ENCODE results near the gene FBXO44. TPM values are rescaled to one million over a fixed set of nuclear protein-coding genes. Genes with fewer than 3 reads are reported as not detected.

The FBXO44 gene
- polyA plus RNA-seq, 1 experiment, result 24.4 TPM

DNA sequence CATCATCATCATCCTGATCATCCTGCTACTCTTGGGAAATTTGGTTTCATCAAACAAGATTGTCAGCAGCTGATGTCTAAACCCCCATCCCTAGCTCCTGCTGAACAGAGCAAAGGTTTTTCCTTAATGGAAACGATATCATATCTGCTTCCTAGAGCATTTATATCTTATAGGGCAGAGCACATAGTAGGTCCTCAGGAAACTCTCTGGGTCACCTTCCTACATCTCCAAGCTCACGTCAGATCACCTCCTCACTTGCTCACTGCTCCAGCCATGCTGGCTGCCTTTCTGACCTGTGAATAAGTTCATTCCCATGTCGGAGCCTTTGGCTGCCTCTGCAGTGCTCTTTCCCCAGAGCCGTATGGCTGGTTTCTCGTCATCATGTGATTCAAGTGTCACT lies 10.9 kb upstream of the FBXO44 start:
- no peak for DNase-seq (ENCODE audit: low read depth)
- ChIA-PET POLR2A (no interaction called here), CTCF (interaction anchor here (0.6 to 11.6 kb wide), 16 partner anchors 9 to 607 kb away, joined by 3 to 192 read pairs (median 4); partner anchors contain the start of gene FBXO6)
- no peaks in the 10 kb centered on the region for H3K36me3 ChIP-seq (ENCODE audit: control insufficient read depth, insufficient read depth, low read length)
- peaks cover 2% of the 10 kb centered on the region for H3K27me3 ChIP-seq (ENCODE audit: control insufficient read depth, insufficient read depth, low read length)
- H3K4me3 ChIP-seq (ENCODE audit: low read depth, low read length), result no peak overlapping the region
- no peak for TF ChIP-seq CTCF (IDR thresholded peaks at IDR 0.05; ENCODE audit: insufficient read depth, low read depth, low read length)

DNA sequence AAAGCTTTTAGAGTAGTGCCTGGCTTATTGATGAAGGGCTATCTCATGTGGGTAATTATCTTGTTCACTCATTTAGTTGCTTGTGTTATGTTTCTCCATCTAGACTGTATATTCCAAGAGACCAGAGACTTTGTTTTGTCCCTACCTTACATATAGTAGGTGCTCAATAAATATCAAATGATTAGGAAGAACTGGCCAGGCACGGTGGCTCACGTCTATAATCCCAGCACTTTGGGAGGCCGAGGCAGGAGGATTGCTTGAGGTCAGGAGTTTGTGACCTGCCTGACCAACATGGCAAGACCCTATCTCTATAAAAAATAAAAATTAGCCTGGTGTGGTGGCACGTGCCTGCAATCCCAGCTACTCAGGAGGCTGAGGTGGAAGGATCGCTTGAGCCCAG lies 9.4 kb upstream of the FBXO44 start:
- CTCF ChIA-PET, result interaction anchor here (0.6 to 11.6 kb wide), 28 partner anchors 8 to 618 kb away, joined by 3 to 192 read pairs (median 4); partner anchors contain the start of genes AGTRAP and FBXO6
- peaks cover 6% of the 10 kb centered on the region for H3K27me3 ChIP-seq (ENCODE audit: control insufficient read depth, insufficient read depth, low read length)
- H3K4me3 ChIP-seq (ENCODE audit: low read depth, low read length), result no peak overlapping the region
- no peak for TF ChIP-seq CTCF (IDR thresholded peaks at IDR 0.05; ENCODE audit: insufficient read depth, low read depth, low read length)
- no peak for DNase-seq (ENCODE audit: low read depth)
- no peaks in the 10 kb centered on the region for H3K36me3 ChIP-seq (ENCODE audit: control insufficient read depth, insufficient read depth, low read length)
- POLR2A ChIA-PET, result no interaction called here

DNA sequence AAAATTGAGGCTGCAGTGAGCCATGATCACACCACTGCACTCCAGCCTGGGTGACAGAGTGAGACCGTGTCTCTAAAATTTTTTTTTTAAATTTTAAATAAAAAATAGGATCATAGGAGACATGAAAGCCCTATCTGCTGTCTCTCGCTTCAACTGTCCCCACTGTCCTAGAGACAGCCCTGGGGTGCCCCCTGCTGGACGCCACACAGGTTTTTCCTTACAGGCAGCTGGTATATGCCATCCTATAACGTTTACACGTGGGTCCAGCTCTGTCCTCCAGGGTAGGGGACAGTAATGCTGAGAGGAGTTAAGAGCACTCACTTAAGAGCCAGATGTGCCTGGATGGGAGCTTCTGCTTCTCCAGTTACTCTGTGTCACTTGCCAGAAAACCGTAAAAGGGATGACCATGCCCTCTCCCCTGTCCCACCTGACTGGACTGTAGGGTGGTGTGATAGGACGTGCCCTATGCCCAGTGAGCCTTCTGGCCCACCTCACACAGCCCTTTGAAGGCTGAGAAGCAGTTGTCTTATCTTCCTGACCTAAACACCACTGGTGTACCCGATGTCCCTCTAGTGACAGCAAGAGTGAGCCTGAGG lies 8.9 kb upstream of the FBXO44 start:
- TF ChIP-seq CTCF (IDR thresholded peaks at IDR 0.05; ENCODE audit: insufficient read depth, low read depth, low read length), result peak; percentile 84
- H3K27me3 ChIP-seq (ENCODE audit: control insufficient read depth, insufficient read depth, low read length), result peaks cover 6% of the 10 kb centered on the region
- H3K4me3 ChIP-seq (ENCODE audit: low read depth, low read length), result no peak overlapping the region
- no peaks in the 10 kb centered on the region for H3K36me3 ChIP-seq (ENCODE audit: control insufficient read depth, insufficient read depth, low read length)
- CTCF ChIA-PET, result interaction anchor here (0.6 to 11.6 kb wide), 33 partner anchors 8 to 618 kb away, joined by 3 to 192 read pairs (median 4); partner anchors contain the start of genes AGTRAP and FBXO6
- POLR2A ChIA-PET, result no interaction called here
- DNase-seq (ENCODE audit: low read depth), result no peak

DNA sequence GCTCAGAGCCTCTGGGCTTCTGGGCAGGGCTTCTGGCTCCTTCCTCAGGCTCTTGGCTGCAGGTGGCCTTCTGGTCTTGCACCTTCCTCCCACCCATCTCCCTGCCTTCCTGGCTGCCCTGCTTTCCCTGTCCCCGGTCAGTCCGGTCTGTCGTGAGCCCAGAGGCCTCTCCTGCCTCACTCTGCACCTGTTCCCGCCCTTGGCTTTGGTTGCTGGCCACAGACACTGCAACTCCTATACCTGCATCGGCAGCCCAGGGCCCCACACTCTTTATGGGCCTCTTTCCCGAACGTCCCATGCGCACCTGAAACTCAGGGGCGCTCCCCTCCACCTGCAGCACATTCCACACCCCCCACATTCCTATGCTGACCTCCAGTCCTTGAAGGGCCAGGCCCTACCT lies 8.4 kb upstream of the FBXO44 start:
- CTCF ChIA-PET, result interaction anchor here (0.6 to 11.6 kb wide), 27 partner anchors 9 to 619 kb away, joined by 3 to 192 read pairs (median 5); partner anchors contain the start of genes AGTRAP and FBXO6
- TF ChIP-seq CTCF (IDR thresholded peaks at IDR 0.05; ENCODE audit: insufficient read depth, low read depth, low read length), result no peak
- POLR2A ChIA-PET, result no interaction called here

GRCh38 chr1:11647333-11647732 lies 7.3 kb upstream of the FBXO44 start:
- CTCF ChIA-PET, result interaction anchor here (1.6 to 11.6 kb wide), 4 partner anchors 35 to 611 kb away, joined by 6 to 192 read pairs (median 94); no protein-coding TSS in a partner anchor
- no peak overlapping the region for H3K4me3 ChIP-seq (ENCODE audit: low read depth, low read length)
- peaks cover 6% of the 10 kb centered on the region for H3K27me3 ChIP-seq (ENCODE audit: control insufficient read depth, insufficient read depth, low read length)
- POLR2A ChIA-PET, result no interaction called here
- H3K36me3 ChIP-seq (ENCODE audit: control insufficient read depth, insufficient read depth, low read length), result no peaks in the 10 kb centered on the region
- DNase-seq (ENCODE audit: low read depth), result no peak
- TF ChIP-seq CTCF (IDR thresholded peaks at IDR 0.05; ENCODE audit: insufficient read depth, low read depth, low read length), result no peak

More for the DNA sequence above, 8.4 kb upstream of the FBXO44 start:
- no peak for DNase-seq (ENCODE audit: low read depth)
- Histone ChIP-seq H3K27me3 (ENCODE audit: control insufficient read depth, insufficient read depth, low read length) (peaks cover 6% of the 10 kb centered on the region), H3K4me3 (ENCODE audit: low read depth, low read length) (no peak overlapping the region), H3K36me3 (ENCODE audit: control insufficient read depth, insufficient read depth, low read length) (no peaks in the 10 kb centered on the region)

Data from BJ (cell line).